ENCODE data around the gene CRYL1.

The CRYL1 gene

GRCh38 chr13:20528452-20528851 is 2.8 kb upstream of the CRYL1 start:
- H3K27me3 ChIP-seq (ENCODE audit: control insufficient read depth, insufficient read depth, low read length, poor library complexity, severe bottlenecking), result peaks cover 60% of the 10 kb centered on the region
- no peak overlapping the region for H3K4me3 ChIP-seq (ENCODE audit: insufficient read depth, low read depth, low read length)
- 79 to 84% methylated on average over 2 of the region's 2 CpGs for WGBS, 2 experiments
- peaks cover 6% of the 10 kb centered on the region for H3K4me1 ChIP-seq (ENCODE audit: control insufficient read depth, insufficient read depth, low read length)
- H3K27ac ChIP-seq (ENCODE audit: insufficient read depth, low read depth, low read length, poor library complexity, severe bottlenecking), result no peak overlapping the region
- no peaks in the 10 kb centered on the region for H3K9me3 ChIP-seq (ENCODE audit: control insufficient read depth, low read length)
- no peaks in the 10 kb centered on the region for H3K36me3 ChIP-seq (ENCODE audit: control insufficient read depth, insufficient read depth, low read length)

- H3K4me1 ChIP-seq (ENCODE audit: control insufficient read depth, insufficient read depth, low read length), result peaks cover 6% of the 10 kb centered on the region
- H3K36me3 ChIP-seq (ENCODE audit: control insufficient read depth, insufficient read depth, low read length), result no peaks in the 10 kb centered on the region
- no peaks in the 10 kb centered on the region for H3K9me3 ChIP-seq (ENCODE audit: control insufficient read depth, low read length)
- H3K27me3 ChIP-seq (ENCODE audit: control insufficient read depth, insufficient read depth, low read length, poor library complexity, severe bottlenecking), result peaks cover 61% of the 10 kb centered on the region
- no peak overlapping the region for H3K4me3 ChIP-seq (ENCODE audit: insufficient read depth, low read depth, low read length)
- no peak overlapping the region for H3K27ac ChIP-seq (ENCODE audit: insufficient read depth, low read depth, low read length, poor library complexity, severe bottlenecking)
- WGBS, 2 experiments, result 79% methylated on average over 6 of the region's 6 CpGs
Observed at GRCh38 chr13:20526664-20527063, 1.0 kb upstream of the CRYL1 start.

GRCh38 chr13:20525144-20525600 is 485 bp downstream of the CRYL1 start:
- H3K4me3 ChIP-seq (ENCODE audit: insufficient read depth, low read depth, low read length), result peak overlapping the region; percentile 53
- H3K4me1 ChIP-seq (ENCODE audit: control insufficient read depth, insufficient read depth, low read length), result peaks cover 6% of the 10 kb centered on the region
- H3K36me3 ChIP-seq (ENCODE audit: control insufficient read depth, insufficient read depth, low read length), result no peaks in the 10 kb centered on the region
- no peaks in the 10 kb centered on the region for H3K9me3 ChIP-seq (ENCODE audit: control insufficient read depth, low read length)
- peaks cover 61% of the 10 kb centered on the region for H3K27me3 ChIP-seq (ENCODE audit: control insufficient read depth, insufficient read depth, low read length, poor library complexity, severe bottlenecking)
- WGBS, 2 experiments, result 1 to 2% methylated on average over 37 of the region's 37 CpGs
- no peak overlapping the region for H3K27ac ChIP-seq (ENCODE audit: insufficient read depth, low read depth, low read length, poor library complexity, severe bottlenecking)

GRCh38 chr13:20521364-20522115 is 4.1 kb downstream of the CRYL1 start:
- no peaks in the 10 kb centered on the region for H3K36me3 ChIP-seq (ENCODE audit: control insufficient read depth, insufficient read depth, low read length)
- H3K27ac ChIP-seq (ENCODE audit: insufficient read depth, low read depth, low read length, poor library complexity, severe bottlenecking), result no peak overlapping the region
- H3K9me3 ChIP-seq (ENCODE audit: control insufficient read depth, low read length), result no peaks in the 10 kb centered on the region
- no peak overlapping the region for H3K4me3 ChIP-seq (ENCODE audit: insufficient read depth, low read depth, low read length)
- H3K4me1 ChIP-seq (ENCODE audit: control insufficient read depth, insufficient read depth, low read length), result peaks cover 6% of the 10 kb centered on the region
- H3K27me3 ChIP-seq (ENCODE audit: control insufficient read depth, insufficient read depth, low read length, poor library complexity, severe bottlenecking), result peaks cover 35% of the 10 kb centered on the region
- 91 to 92% methylated on average over 5 of the region's 5 CpGs for WGBS, 2 experiments

- WGBS, 2 experiments, result 90% methylated on average over 1 of the region's 1 CpG
- no peaks in the 10 kb centered on the region for H3K36me3 ChIP-seq (ENCODE audit: control insufficient read depth, insufficient read depth, low read length)
Observed at GRCh38 chr13:20519875-20520274, 5.8 kb downstream of the CRYL1 start.

GRCh38 chr13:20518660-20519100 is 7.0 kb downstream of the CRYL1 start:
- 90 to 91% methylated on average over 7 of the region's 7 CpGs for WGBS, 2 experiments
- no peak overlapping the region for H3K4me3 ChIP-seq (ENCODE audit: insufficient read depth, low read depth, low read length)
- no peaks in the 10 kb centered on the region for H3K9me3 ChIP-seq (ENCODE audit: control insufficient read depth, low read length)
- H3K27me3 ChIP-seq (ENCODE audit: control insufficient read depth, insufficient read depth, low read length, poor library complexity, severe bottlenecking), result peaks cover 6% of the 10 kb centered on the region
- H3K27ac ChIP-seq (ENCODE audit: insufficient read depth, low read depth, low read length, poor library complexity, severe bottlenecking), result no peak overlapping the region
- H3K4me1 ChIP-seq (ENCODE audit: control insufficient read depth, insufficient read depth, low read length), result no peaks in the 10 kb centered on the region
- H3K36me3 ChIP-seq (ENCODE audit: control insufficient read depth, insufficient read depth, low read length), result no peaks in the 10 kb centered on the region

More at GRCh38 chr13:20519875-20520274, 5.8 kb downstream of the CRYL1 start:
- Histone ChIP-seq H3K27ac (ENCODE audit: insufficient read depth, low read depth, low read length, poor library complexity, severe bottlenecking) (no peak overlapping the region), H3K4me3 (ENCODE audit: insufficient read depth, low read depth, low read length) (no peak overlapping the region), H3K4me1 (ENCODE audit: control insufficient read depth, insufficient read depth, low read length) (no peaks in the 10 kb centered on the region), H3K27me3 (ENCODE audit: control insufficient read depth, insufficient read depth, low read length, poor library complexity, severe bottlenecking) (peaks cover 18% of the 10 kb centered on the region), H3K9me3 (ENCODE audit: control insufficient read depth, low read length) (no peaks in the 10 kb centered on the region)

- Histone ChIP-seq H3K27ac (ENCODE audit: insufficient read depth, low read depth, low read length, poor library complexity, severe bottlenecking) (no peak overlapping the region), H3K4me3 (ENCODE audit: insufficient read depth, low read depth, low read length) (no peak overlapping the region), H3K4me1 (ENCODE audit: control insufficient read depth, insufficient read depth, low read length) (no peaks in the 10 kb centered on the region), H3K27me3 (ENCODE audit: control insufficient read depth, insufficient read depth, low read length, poor library complexity, severe bottlenecking) (no peaks in the 10 kb centered on the region), H3K36me3 (ENCODE audit: control insufficient read depth, insufficient read depth, low read length) (no peaks in the 10 kb centered on the region), H3K9me3 (ENCODE audit: control insufficient read depth, low read length) (no peaks in the 10 kb centered on the region)
- WGBS, 2 experiments, result 93% methylated on average over 2 of the region's 2 CpGs
Observed at GRCh38 chr13:20514866-20515265, 10.8 kb downstream of the CRYL1 start.

GRCh38 chr13:20513466-20513995 is 12.1 kb downstream of the CRYL1 start:
- no peaks in the 10 kb centered on the region for H3K27me3 ChIP-seq (ENCODE audit: control insufficient read depth, insufficient read depth, low read length, poor library complexity, severe bottlenecking)
- H3K36me3 ChIP-seq (ENCODE audit: control insufficient read depth, insufficient read depth, low read length), result no peaks in the 10 kb centered on the region
- 86 to 92% methylated on average over 2 to 4 of the region's 4 CpGs for WGBS, 2 experiments
- H3K27ac ChIP-seq (ENCODE audit: insufficient read depth, low read depth, low read length, poor library complexity, severe bottlenecking), result no peak overlapping the region
- H3K4me1 ChIP-seq (ENCODE audit: control insufficient read depth, insufficient read depth, low read length), result no peaks in the 10 kb centered on the region
- no peaks in the 10 kb centered on the region for H3K9me3 ChIP-seq (ENCODE audit: control insufficient read depth, low read length)
- no peak overlapping the region for H3K4me3 ChIP-seq (ENCODE audit: insufficient read depth, low read depth, low read length)

- no peaks in the 10 kb centered on the region for H3K4me1 ChIP-seq (ENCODE audit: control insufficient read depth, insufficient read depth, low read length)
- no peak overlapping the region for H3K27ac ChIP-seq (ENCODE audit: insufficient read depth, low read depth, low read length, poor library complexity, severe bottlenecking)
- WGBS, 2 experiments, result 67 to 70% methylated on average over 10 of the region's 10 CpGs
- H3K36me3 ChIP-seq (ENCODE audit: control insufficient read depth, insufficient read depth, low read length), result no peaks in the 10 kb centered on the region
- no peaks in the 10 kb centered on the region for H3K9me3 ChIP-seq (ENCODE audit: control insufficient read depth, low read length)
- no peaks in the 10 kb centered on the region for H3K27me3 ChIP-seq (ENCODE audit: control insufficient read depth, insufficient read depth, low read length, poor library complexity, severe bottlenecking)
- H3K4me3 ChIP-seq (ENCODE audit: insufficient read depth, low read depth, low read length), result no peak overlapping the region
Observed at GRCh38 chr13:20512042-20512683, 13.5 kb downstream of the CRYL1 start.

GRCh38 chr13:20506696-20507095 is 19.0 kb downstream of the CRYL1 start:
- no peaks in the 10 kb centered on the region for H3K27me3 ChIP-seq (ENCODE audit: control insufficient read depth, insufficient read depth, low read length, poor library complexity, severe bottlenecking)
- no peak overlapping the region for H3K27ac ChIP-seq (ENCODE audit: insufficient read depth, low read depth, low read length, poor library complexity, severe bottlenecking)
- no peaks in the 10 kb centered on the region for H3K9me3 ChIP-seq (ENCODE audit: control insufficient read depth, low read length)
- no peaks in the 10 kb centered on the region for H3K36me3 ChIP-seq (ENCODE audit: control insufficient read depth, insufficient read depth, low read length)
- no peak overlapping the region for H3K4me3 ChIP-seq (ENCODE audit: insufficient read depth, low read depth, low read length)
- no peaks in the 10 kb centered on the region for H3K4me1 ChIP-seq (ENCODE audit: control insufficient read depth, insufficient read depth, low read length)
- WGBS, 2 experiments, result 94 to 96% methylated on average over 4 of the region's 4 CpGs

All from ectodermal cell (in vitro differentiated cells).